HG03571 (cell line): ENCODE measurements around the gene MAPK11.

Experiments
- ATAC-seq: cut with Tn5 transposase; IDR thresholded peaks from one replicate; pipeline ENCODE4 v1.9.1; 2021; ENCODE audit not compliant: unreplicated experiment

Gene MAPK11

DNA sequence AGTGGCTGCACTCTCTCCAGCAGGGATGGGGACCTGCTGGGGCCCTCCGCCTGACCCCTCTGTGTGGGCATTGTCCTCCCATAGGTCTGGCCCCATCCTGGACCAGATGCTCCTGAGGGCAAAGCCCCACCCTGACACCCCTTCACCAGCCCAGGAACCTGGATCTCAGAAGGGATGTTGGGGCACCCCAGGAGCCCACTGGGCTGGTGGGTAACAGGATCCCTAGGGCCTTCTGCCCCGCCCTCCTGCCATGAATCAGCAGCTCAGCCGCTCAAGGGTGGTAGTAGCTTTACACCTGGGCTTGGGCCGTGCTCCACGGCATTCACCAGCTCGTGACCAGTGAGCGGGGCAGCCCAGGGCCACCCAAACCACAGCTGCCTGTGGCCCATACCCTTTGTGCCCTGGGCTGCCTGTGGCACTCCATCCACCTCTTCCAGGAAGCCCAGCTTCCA is 7.7 kb downstream of the MAPK11 start:
- no peak for ATAC-seq

DNA sequence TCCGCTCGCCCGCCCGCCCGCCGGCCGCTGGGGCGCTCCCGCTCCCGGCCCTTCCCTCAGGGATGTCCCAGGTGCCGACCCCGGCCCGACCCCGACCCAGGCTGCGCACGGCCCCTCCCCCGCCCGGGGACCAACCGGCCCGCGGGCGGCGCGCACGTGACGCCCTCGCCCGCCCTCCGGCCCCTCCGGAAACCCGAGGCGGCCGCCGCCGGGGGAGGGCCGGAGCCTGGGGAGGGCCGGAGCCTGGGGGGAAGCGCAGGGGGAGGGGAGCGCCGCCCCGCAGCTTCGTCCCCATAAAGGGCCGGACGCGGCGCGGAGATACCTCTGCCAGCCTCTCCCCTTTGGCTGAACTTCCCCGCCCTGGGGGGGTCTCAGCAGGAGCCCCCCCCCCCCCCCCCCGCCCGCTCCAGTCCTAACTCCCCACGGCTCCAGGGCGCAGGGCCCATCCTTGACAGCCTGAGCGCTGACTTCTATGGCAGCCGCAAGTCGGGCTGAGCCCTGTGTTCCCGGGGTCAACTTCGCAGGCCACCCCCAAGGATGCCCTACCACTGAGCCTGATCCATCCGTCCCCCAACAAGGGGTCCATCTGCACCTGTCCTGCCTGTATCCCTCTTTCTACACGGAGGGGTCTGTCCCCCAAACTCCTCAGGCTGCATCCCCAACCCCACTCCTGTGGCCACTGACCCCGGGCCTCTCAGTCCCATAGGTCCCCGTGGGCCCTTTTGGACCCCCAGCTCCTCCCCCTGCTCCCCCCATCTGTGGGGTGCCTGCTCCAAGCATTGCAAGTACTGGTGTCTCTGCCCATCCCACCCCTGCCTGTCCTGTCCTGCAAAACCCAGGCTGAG is 8.3 kb downstream of the MAPK11 start, which contains the start of gene MAPK12:
Gene MAPK12, minus strand, starts transcription at position 69 of the 845 bp plus-strand sequence. CDS start 174 bp downstream, outside the sequence.
- ATAC-seq = no peak

GRCh38 chr22:50260801-50261614 is 9.2 kb downstream of the MAPK11 start:
- ATAC-seq = no peak

- ATAC-seq = no peak
Observed at GRCh38 chr22:50260434-50260800, 9.8 kb downstream of the MAPK11 start.

DNA sequence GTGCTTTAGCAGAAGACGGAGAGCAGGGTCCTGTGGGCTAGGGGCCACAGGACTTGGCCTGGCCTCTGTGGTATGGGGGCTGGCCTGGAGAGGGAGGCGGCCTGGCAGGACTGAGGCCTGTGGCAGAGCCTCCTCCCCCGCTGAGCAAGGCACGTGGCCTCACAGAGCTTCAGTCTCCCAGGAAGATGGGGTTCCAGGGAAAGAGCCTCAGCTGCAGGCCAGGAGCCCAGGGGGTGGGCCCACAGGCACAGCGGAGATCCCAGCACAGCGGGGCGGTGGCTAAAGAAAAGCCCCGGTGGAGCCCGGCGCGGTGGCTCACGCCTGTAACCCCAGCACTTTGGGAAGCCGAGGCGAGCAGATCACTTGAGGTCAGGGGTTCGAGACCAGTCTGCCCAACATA is 10.9 kb downstream of the MAPK11 start:
- ATAC-seq = no peak

- no peak for ATAC-seq
Observed at GRCh38 chr22:50258361-50259292, 11.6 kb downstream of the MAPK11 start.

GRCh38 chr22:50257451-50258360 is 12.5 kb downstream of the MAPK11 start:
- no peak for ATAC-seq

DNA sequence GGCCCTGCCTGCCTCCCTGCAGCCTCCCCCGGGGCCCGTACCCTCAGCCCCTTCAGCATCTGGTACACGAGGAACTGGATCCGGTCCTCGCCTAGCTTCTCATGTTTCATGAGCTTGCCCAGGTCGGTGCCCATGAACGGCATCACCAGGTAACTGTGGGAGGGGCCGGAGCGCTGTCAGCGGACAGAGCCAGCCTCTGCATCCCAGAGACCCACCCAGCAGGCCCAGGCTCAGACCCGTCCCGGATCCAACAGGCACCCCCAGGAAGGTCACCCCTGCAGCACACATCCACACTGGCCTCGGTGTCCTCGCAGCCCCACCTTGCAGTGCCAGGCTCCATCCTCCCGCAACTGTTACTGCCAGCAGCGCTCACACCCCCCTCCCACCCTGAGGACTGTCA is 13.1 kb downstream of the MAPK11 start:
- ATAC-seq = no peak

DNA sequence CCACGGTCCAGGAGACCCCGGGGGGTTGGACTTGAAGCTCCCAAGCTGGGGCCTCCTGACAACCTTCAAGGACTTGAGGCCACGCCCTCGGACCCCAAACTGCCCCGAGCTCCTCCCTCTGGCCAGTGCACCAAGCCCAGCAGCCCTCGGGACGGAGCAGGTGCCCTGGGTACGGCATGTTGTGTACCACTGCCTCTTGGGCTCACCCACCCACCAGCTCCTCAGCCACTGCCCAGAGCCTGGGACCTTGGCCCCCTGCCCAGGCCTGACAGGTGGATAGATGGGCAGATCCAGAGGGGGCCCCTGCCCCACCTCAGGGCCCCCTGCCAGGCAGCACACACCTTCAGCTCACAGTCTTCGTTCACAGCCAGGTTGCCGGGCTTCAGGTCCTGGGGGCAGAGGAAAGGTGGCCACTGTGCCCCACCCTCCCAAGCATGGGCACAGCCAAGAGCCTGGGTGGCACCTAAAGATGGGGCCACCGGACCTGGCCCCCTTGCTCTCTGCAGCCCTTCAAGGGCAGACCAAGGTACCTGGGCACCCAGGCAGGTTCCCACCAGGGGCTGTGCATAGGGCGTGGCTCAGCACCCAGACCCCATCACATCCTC is 13.8 kb downstream of the MAPK11 start:
- no peak for ATAC-seq

GRCh38 chr22:50255607-50256006 is 14.6 kb downstream of the MAPK11 start:
- ATAC-seq = no peak

- no peak for ATAC-seq
Observed at GRCh38 chr22:50255099-50255498, 15.1 kb downstream of the MAPK11 start.

DNA sequence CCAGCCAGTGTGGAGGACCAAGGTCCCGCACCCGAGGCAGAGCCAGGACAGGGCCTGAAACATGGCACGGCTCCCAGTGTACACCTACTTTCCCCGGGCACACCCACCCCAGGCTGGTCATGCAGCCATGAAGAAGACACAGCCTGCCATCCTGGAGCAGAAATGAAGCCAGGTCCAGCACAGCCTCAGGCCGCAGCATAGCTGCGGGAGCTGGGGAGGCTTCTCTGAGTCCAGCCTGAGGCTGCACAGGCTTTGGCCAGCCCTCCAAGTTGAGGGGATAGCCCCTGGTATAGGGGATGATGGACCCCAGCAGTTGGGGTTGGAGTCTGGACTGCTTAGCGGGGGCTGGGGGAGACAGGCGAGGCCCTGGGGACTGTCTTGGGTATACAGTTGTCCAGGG is 16.2 kb downstream of the MAPK11 start:
- ATAC-seq = no peak

- no peak for ATAC-seq
Observed at GRCh38 chr22:50253046-50253915, 16.9 kb downstream of the MAPK11 start.

- no peak for ATAC-seq
Observed at GRCh38 chr22:50252082-50253045, 17.8 kb downstream of the MAPK11 start.

GRCh38 chr22:50251477-50252081 is 18.6 kb downstream of the MAPK11 start:
- no peak for ATAC-seq

GRCh38 chr22:50250555-50251476 is 19.4 kb downstream of the MAPK11 start, which contains the start of gene HDAC10:
Gene HDAC10, minus strand, starts transcription at chr22:50251265. Its CDS starts 233 bp downstream, at chr22:50251032.
- ATAC-seq = peak; percentile 37
